VCaP (cell line): Measurements from ENCODE around the gene CFAP299.

Experiments
- H3K27ac ChIP-seq: fragments of 450-650 bp; 2 replicates; pipeline ENCODE4 v1.5.1; 2017
- TF ChIP-seq, protein P1 (sequence below): fragments of 450-650 bp; conservative IDR thresholded peaks from 2 replicates; pipeline ENCODE4 v1.5.1; 2017; ENCODE audit warnings: mild to moderate bottlenecking, moderate library complexity

Gene CFAP299

GRCh38 chr4:80990851-80991250 is 655.3 kb downstream of the CFAP299 start:
- H3K27ac ChIP-seq, result no peak overlapping the region
- TF ChIP-seq, protein P1, sequence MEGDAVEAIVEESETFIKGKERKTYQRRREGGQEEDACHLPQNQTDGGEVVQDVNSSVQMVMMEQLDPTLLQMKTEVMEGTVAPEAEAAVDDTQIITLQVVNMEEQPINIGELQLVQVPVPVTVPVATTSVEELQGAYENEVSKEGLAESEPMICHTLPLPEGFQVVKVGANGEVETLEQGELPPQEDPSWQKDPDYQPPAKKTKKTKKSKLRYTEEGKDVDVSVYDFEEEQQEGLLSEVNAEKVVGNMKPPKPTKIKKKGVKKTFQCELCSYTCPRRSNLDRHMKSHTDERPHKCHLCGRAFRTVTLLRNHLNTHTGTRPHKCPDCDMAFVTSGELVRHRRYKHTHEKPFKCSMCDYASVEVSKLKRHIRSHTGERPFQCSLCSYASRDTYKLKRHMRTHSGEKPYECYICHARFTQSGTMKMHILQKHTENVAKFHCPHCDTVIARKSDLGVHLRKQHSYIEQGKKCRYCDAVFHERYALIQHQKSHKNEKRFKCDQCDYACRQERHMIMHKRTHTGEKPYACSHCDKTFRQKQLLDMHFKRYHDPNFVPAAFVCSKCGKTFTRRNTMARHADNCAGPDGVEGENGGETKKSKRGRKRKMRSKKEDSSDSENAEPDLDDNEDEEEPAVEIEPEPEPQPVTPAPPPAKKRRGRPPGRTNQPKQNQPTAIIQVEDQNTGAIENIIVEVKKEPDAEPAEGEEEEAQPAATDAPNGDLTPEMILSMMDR, result no peak

DNA sequence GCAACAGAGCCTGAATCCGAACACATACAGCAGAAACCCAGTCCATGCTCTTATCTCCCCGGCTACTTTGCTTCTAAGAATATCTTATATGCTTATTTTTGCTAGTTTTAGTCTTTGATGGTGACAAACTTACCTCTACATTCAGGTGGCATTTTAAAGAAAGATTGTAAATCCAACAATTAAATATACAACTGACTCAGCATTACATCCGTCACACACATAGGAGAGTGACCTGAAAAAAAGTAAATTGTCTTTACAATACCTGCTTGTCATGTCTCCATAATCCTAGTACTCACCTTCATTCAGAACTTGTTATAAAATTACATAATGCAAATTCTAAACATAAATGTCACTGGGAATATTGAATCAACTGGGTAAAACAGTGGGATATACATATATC is 664.4 kb downstream of the CFAP299 start:
- TF ChIP-seq, protein P1, result no peak
- H3K27ac ChIP-seq, result no peak overlapping the region

- H3K27ac ChIP-seq, result no peak overlapping the region
- TF ChIP-seq, protein P1, result no peak
Observed at GRCh38 chr4:81003597-81004111, 668.1 kb downstream of the CFAP299 start.

DNA sequence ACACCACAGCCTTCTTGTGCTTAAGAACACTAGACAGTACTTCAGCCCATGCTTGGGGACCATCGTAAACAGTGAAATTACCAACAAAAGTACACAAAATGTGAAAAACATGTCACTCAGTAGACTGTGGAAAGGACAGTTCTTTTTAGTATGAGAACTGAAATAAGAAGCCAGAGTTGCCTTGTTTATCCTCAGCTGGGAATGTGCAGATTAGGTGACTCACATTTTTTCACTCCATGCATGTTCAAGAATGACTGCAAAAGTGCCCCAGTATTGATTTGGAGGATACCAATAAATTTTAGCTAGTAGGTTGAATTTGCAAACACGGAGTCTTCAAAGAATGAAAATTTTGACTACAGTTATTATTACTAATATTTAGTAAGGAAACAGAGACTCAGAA is 671.9 kb downstream of the CFAP299 start:
- TF ChIP-seq, protein P1, result no peak
- no peak overlapping the region for H3K27ac ChIP-seq
